WTC11 (cell line): ENCODE results near the gene COX14. TPM values are rescaled to one million over a fixed set of nuclear protein-coding genes. Genes with fewer than 3 reads are reported as not detected.

Source experiments
- ATAC-seq: fragments of 200-7000 bp; cut with Tn5 transposase; 2 replicates; pipeline ENCODE4 v1.10.0; 2021; ENCODE audit warnings: mild to moderate bottlenecking, moderate library complexity
- CTCF ChIA-PET: fragments of 300-600 bp; sonication (Branson Sonifier 250); formaldehyde crosslinking; loops from one replicate; lab custom pipeline; 2021; ENCODE audit warnings: antibody characterized with exemption; lab: Charles Lee
- POLR2A ChIA-PET: fragments of 350-600 bp; sonication (Branson Sonifier 250); formaldehyde crosslinking; loops from one replicate; lab custom pipeline; 2021; ENCODE audit warnings: antibody characterized with exemption; lab: Charles Lee
- DNase-seq: peaks from one replicate; pipeline ENCODE4 v3.0.0; 2021; ENCODE audit warnings: low spot score
- H3K27ac Mint-ChIP-seq: 2 replicates; pipeline ENCODE4 v1.8.0; 2021; ENCODE audit warnings: mixed read lengths
- H3K27me3 Mint-ChIP-seq: 2 replicates; pipeline ENCODE4 v1.8.0; 2021; ENCODE audit warnings: low read depth, mild to moderate bottlenecking, moderate library complexity, mixed read lengths
- H3K36me3 Mint-ChIP-seq: 2 replicates; pipeline ENCODE4 v1.8.0; 2021; ENCODE audit warnings: mixed read lengths
- H3K4me1 Mint-ChIP-seq: 2 replicates; pipeline ENCODE4 v1.8.0; 2022; ENCODE audit warnings: mixed read lengths
- H3K4me3 Mint-ChIP-seq: 2 replicates; pipeline ENCODE4 v1.8.0; 2021; ENCODE audit warnings: mild to moderate bottlenecking, moderate library complexity, mixed read lengths
- H3K9me3 Mint-ChIP-seq: 2 replicates; pipeline ENCODE4 v1.8.0; 2021; ENCODE audit warnings: mixed read lengths
- AFF4 ChIP-seq: sonication (generic); formaldehyde crosslinking; IDR thresholded peaks from 2 replicates; pipeline ENCODE4 v1.8.1; 2023; ENCODE audit warnings: mild to moderate bottlenecking, missing genetic modification reagents, borderline replicate concordance
- ATF2 ChIP-seq: sonication (generic); formaldehyde crosslinking; IDR thresholded peaks from 2 replicates; pipeline ENCODE4 v1.8.1; 2022; ENCODE audit warnings: low read depth, missing genetic modification reagents, borderline replicate concordance
- ATF3 ChIP-seq: sonication (generic); formaldehyde crosslinking; conservative IDR thresholded peaks from 2 replicates; pipeline ENCODE4 v1.8.1; 2022; ENCODE audit warnings: mild to moderate bottlenecking, missing genetic modification reagents
- FOXP4 ChIP-seq: sonication (generic); formaldehyde crosslinking; IDR thresholded peaks from 2 replicates; pipeline ENCODE4 v1.8.0; 2022; ENCODE audit warnings: mild to moderate bottlenecking, missing genetic modification reagents
- GABPB1 ChIP-seq: sonication (generic); formaldehyde crosslinking; IDR thresholded peaks from 2 replicates; pipeline ENCODE4 v1.8.1; 2023; ENCODE audit warnings: mild to moderate bottlenecking, missing genetic modification reagents
- GRHL2 ChIP-seq: fragments of 250-450 bp; sonication (Bioruptor Pico); IDR thresholded peaks from 2 replicates; pipeline ENCODE4 v1.8.0; 2022; ENCODE audit warnings: mild to moderate bottlenecking, moderate library complexity; ENCODE audit not compliant: insufficient replicate concordance, severe bottlenecking
- IRF2 ChIP-seq: sonication (generic); formaldehyde crosslinking; IDR thresholded peaks from 2 replicates; pipeline ENCODE4 v1.8.0; 2022; ENCODE audit warnings: low read depth, missing genetic modification reagents, borderline replicate concordance
- JUN ChIP-seq: sonication (generic); formaldehyde crosslinking; IDR thresholded peaks from 2 replicates; pipeline ENCODE4 v1.8.0; 2023; ENCODE audit warnings: mild to moderate bottlenecking, missing genetic modification reagents
- NFATC4 ChIP-seq: fragments of 250-450 bp; sonication (Bioruptor Pico); IDR thresholded peaks from 2 replicates; pipeline ENCODE4 v1.9.0; 2021; ENCODE audit warnings: mild to moderate bottlenecking
- NR1H2 ChIP-seq: sonication (generic); formaldehyde crosslinking; IDR thresholded peaks from 2 replicates; pipeline ENCODE4 v1.9.0; 2021; ENCODE audit warnings: mild to moderate bottlenecking, moderate library complexity, missing genetic modification reagents
- NR2C2 ChIP-seq: sonication (generic); formaldehyde crosslinking; IDR thresholded peaks from 2 replicates; pipeline ENCODE4 v1.8.0; 2022; ENCODE audit warnings: mild to moderate bottlenecking, missing genetic modification reagents
- PRDM15 ChIP-seq: sonication (generic); formaldehyde crosslinking; IDR thresholded peaks from 2 replicates; pipeline ENCODE4 v1.8.0; 2022; ENCODE audit warnings: missing genetic modification reagents
- PRRX2 ChIP-seq: fragments of 250-450 bp; sonication (Bioruptor Pico); IDR thresholded peaks from 2 replicates; pipeline ENCODE4 v1.8.0; 2021; ENCODE audit warnings: mild to moderate bottlenecking
- TEAD1 ChIP-seq: sonication (generic); formaldehyde crosslinking; IDR thresholded peaks from 2 replicates; pipeline ENCODE4 v1.8.0; 2022; ENCODE audit warnings: mild to moderate bottlenecking, missing genetic modification reagents
- USF1 ChIP-seq: sonication (generic); formaldehyde crosslinking; IDR thresholded peaks from 2 replicates; pipeline ENCODE4 v1.8.0; 2022; ENCODE audit warnings: mild to moderate bottlenecking, missing genetic modification reagents
- USF2 ChIP-seq: sonication (generic); formaldehyde crosslinking; IDR thresholded peaks from 2 replicates; pipeline ENCODE4 v1.8.1; 2023; ENCODE audit warnings: mild to moderate bottlenecking, missing genetic modification reagents, moderate library complexity
- ZBTB43 ChIP-seq: sonication (generic); formaldehyde crosslinking; IDR thresholded peaks from 2 replicates; pipeline ENCODE4 v1.8.1; 2023; ENCODE audit warnings: mild to moderate bottlenecking, missing genetic modification reagents
- total RNA-seq: library from RNA; stranded (reverse); gene quantifications from 3 replicates; pipeline ENCODE4 v1.2.3, GENCODE V29; 2021

COX14 gene
- total RNA-seq, 1 experiment from 2014 or later: 41.4 TPM

GRCh38 chr12:50160643-50161042, 48.6 kb downstream of the COX14 start:
- no peak for ATAC-seq
- no peak overlapping the region for H3K4me3 Mint-ChIP-seq
- POLR2A ChIA-PET: interaction anchor here (0.7 kb wide), 1 partner anchor 48 kb away, joined by 4 read pairs; no protein-coding TSS in a partner anchor
- H3K27ac Mint-ChIP-seq: no peak overlapping the region
- peaks cover 14% of the 10 kb centered on the region for H3K9me3 Mint-ChIP-seq
- peaks cover 24% of the 10 kb centered on the region for H3K36me3 Mint-ChIP-seq
- TF ChIP-seq TEAD1 (CRISPR knock-in tag) (no peak), JUN (CRISPR knock-in tag) (no peak), NR1H2 (no peak), NFATC4 (no peak), ZBTB43 (CRISPR knock-in tag) (no peak), PRRX2 (no peak), IRF2 (CRISPR knock-in tag) (no peak), NR2C2 (CRISPR knock-in tag) (no peak), PRDM15 (CRISPR knock-in tag) (no peak), ATF3 (CRISPR knock-in tag) (no peak), FOXP4 (CRISPR knock-in tag) (no peak), AFF4 (no peak), GRHL2 (CRISPR knock-in tag) (no peak)
- TF ChIP-seq, all 79 proteins: peak for 0
- Mint-ChIP-seq H3K27me3 (no peaks in the 10 kb centered on the region), H3K4me1 (peaks cover 11% of the 10 kb centered on the region)
- CTCF ChIA-PET: interaction anchor here (0.6 kb wide), 1 partner anchor 14 kb away, joined by 3 read pairs; no protein-coding TSS in a partner anchor
- no peak for DNase-seq

- no peak overlapping the region for H3K27ac Mint-ChIP-seq
- CTCF ChIA-PET: interaction anchor here (0.7 to 3.6 kb wide), 2 partner anchors 51 to 804 kb away, joined by 4 to 13 read pairs; partner anchors contain the start of gene COX14
- DNase-seq: no peak
- ATAC-seq: no peak
- H3K4me1 Mint-ChIP-seq: peaks cover 17% of the 10 kb centered on the region
- H3K9me3 Mint-ChIP-seq: peaks cover 7% of the 10 kb centered on the region
- no peak overlapping the region for H3K4me3 Mint-ChIP-seq
- TF ChIP-seq ATF2 (no peak), USF2 (CRISPR knock-in tag) (no peak), USF1 (CRISPR knock-in tag) (no peak), GABPB1 (CRISPR knock-in tag) (no peak)
- no peaks in the 10 kb centered on the region for H3K27me3 Mint-ChIP-seq
- POLR2A ChIA-PET: interaction anchor here (0.7 kb wide), 2 partner anchors 140 to 179 kb away, joined by 4 to 5 read pairs; no protein-coding TSS in a partner anchor
- peaks cover 21% of the 10 kb centered on the region for H3K36me3 Mint-ChIP-seq
Observed at GRCh38 chr12:50162230-50162629, 50.2 kb downstream of the COX14 start.
